Fibroblast of pulmonary artery (primary cell): ENCODE measurements around the gene SREBF2.

Experiments used
- DNase-seq: peaks from one replicate; pipeline ENCODE4 v3.0.0-alpha.2; 2010; ENCODE audit warnings: low read depth
- H3K4me3 ChIP-seq: replicated peaks from 2 replicates; pipeline ENCODE4 v1.5.1; 2011; ENCODE audit warnings: low read depth, mild to moderate bottlenecking, control low read depth, low read length, moderate library complexity
- TF ChIP-seq, protein P1 (sequence below): IDR thresholded peaks from 2 replicates; pipeline ENCODE4 v1.5.1; 2011; ENCODE audit warnings: mild to moderate bottlenecking, control low read depth, low read length, inconsistent platforms; ENCODE audit errors: missing control alignments

SREBF2 gene

DNA sequence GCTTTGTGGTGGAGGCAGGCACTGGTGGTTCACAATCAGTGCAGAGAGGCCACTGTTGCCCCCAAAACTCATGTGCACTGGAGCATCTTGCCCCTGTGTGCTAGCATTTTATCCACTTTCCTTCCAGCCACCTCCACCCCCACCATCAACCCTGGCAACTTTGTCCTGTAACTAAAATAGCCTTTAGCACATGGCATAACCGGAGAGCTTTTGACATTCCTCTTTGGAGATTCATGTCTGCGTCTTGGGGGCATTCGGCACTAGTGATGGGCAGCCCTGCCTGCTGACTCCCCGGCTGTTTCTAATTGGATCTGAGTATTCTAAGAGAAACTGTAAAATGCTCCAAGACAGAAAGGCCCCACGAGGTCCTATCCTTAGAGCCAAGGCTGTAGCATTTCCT is 66.2 kb downstream of the SREBF2 start:
- DNase-seq, result no peak

GRCh38 chr22:41899992-41900651 is 67.2 kb downstream of the SREBF2 start:
- no peak for DNase-seq
- H3K4me3 ChIP-seq, result no peak overlapping the region
- TF ChIP-seq, protein P1, sequence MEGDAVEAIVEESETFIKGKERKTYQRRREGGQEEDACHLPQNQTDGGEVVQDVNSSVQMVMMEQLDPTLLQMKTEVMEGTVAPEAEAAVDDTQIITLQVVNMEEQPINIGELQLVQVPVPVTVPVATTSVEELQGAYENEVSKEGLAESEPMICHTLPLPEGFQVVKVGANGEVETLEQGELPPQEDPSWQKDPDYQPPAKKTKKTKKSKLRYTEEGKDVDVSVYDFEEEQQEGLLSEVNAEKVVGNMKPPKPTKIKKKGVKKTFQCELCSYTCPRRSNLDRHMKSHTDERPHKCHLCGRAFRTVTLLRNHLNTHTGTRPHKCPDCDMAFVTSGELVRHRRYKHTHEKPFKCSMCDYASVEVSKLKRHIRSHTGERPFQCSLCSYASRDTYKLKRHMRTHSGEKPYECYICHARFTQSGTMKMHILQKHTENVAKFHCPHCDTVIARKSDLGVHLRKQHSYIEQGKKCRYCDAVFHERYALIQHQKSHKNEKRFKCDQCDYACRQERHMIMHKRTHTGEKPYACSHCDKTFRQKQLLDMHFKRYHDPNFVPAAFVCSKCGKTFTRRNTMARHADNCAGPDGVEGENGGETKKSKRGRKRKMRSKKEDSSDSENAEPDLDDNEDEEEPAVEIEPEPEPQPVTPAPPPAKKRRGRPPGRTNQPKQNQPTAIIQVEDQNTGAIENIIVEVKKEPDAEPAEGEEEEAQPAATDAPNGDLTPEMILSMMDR, result no peak

More for the DNA sequence above, 66.2 kb downstream of the SREBF2 start:
- TF ChIP-seq, protein P1, result no peak
- no peak overlapping the region for H3K4me3 ChIP-seq

- H3K4me3 ChIP-seq, result no peak overlapping the region
- no peak for DNase-seq
- TF ChIP-seq, protein P1, result no peak
These were observed 67.9 kb downstream of the SREBF2 start for GRCh38 chr22:41900652-41901312.

- DNase-seq, result no peak
- TF ChIP-seq, protein P1, result no peak
- no peak overlapping the region for H3K4me3 ChIP-seq
These were observed 69.1 kb downstream of the SREBF2 start for GRCh38 chr22:41902016-41902415.

GRCh38 chr22:41902932-41903421 is 70.1 kb downstream of the SREBF2 start:
- TF ChIP-seq, protein P1, result no peak
- DNase-seq, result no peak
- no peak overlapping the region for H3K4me3 ChIP-seq

GRCh38 chr22:41904450-41905410 is 71.8 kb downstream of the SREBF2 start:
- H3K4me3 ChIP-seq, result no peak overlapping the region
- DNase-seq, result no peak
- TF ChIP-seq, protein P1, result no peak
